Measurements from ENCODE around the gene TMEM179. TPM values are rescaled to one million over a fixed set of nuclear protein-coding genes. Genes with fewer than 3 reads are reported as not detected.

The TMEM179 gene
- total RNA-seq, 1 donor from 2014 or later = 20.2 TPM

GRCh38 chr14:104578321-104578720 lies 26.3 kb downstream of the TMEM179 start:
- no peak for DNase-seq (ENCODE audit: low read depth, low spot score)
- TF ChIP-seq CTCF (conservative IDR thresholded peaks at IDR 0.05) = no peak
- H3K4me1 Mint-ChIP-seq = peaks cover 15% of the 10 kb centered on the region
- no peaks in the 10 kb centered on the region for H3K36me3 Mint-ChIP-seq (ENCODE audit: low read depth)
- H3K9me3 Mint-ChIP-seq = no peaks in the 10 kb centered on the region
- H3K27me3 Mint-ChIP-seq (ENCODE audit: low read depth) = no peaks in the 10 kb centered on the region
- H3K27ac Mint-ChIP-seq (ENCODE audit: unreplicated experiment) = no peak overlapping the region
- H3K4me3 Mint-ChIP-seq = no peak overlapping the region

- H3K4me1 Mint-ChIP-seq = peaks cover 15% of the 10 kb centered on the region
Observed at GRCh38 chr14:104577847-104578301, 26.7 kb downstream of the TMEM179 start.

GRCh38 chr14:104577426-104577825 lies 27.1 kb downstream of the TMEM179 start:
- no peak overlapping the region for H3K27ac Mint-ChIP-seq (ENCODE audit: unreplicated experiment)
- DNase-seq (ENCODE audit: low read depth, low spot score) = no peak
- no peaks in the 10 kb centered on the region for H3K9me3 Mint-ChIP-seq
- no peak overlapping the region for H3K4me3 Mint-ChIP-seq
- no peaks in the 10 kb centered on the region for H3K27me3 Mint-ChIP-seq (ENCODE audit: low read depth)
- peaks cover 15% of the 10 kb centered on the region for H3K4me1 Mint-ChIP-seq
- TF ChIP-seq CTCF (conservative IDR thresholded peaks at IDR 0.05) = no peak
- H3K36me3 Mint-ChIP-seq (ENCODE audit: low read depth) = no peaks in the 10 kb centered on the region

More at GRCh38 chr14:104577847-104578301, 26.7 kb downstream of the TMEM179 start:
- DNase-seq (ENCODE audit: low read depth, low spot score) = no peak
- no peak overlapping the region for H3K4me3 Mint-ChIP-seq
- H3K9me3 Mint-ChIP-seq = no peaks in the 10 kb centered on the region
- H3K27me3 Mint-ChIP-seq (ENCODE audit: low read depth) = no peaks in the 10 kb centered on the region
- H3K27ac Mint-ChIP-seq (ENCODE audit: unreplicated experiment) = no peak overlapping the region
- no peak for TF ChIP-seq CTCF (conservative IDR thresholded peaks at IDR 0.05)
- H3K36me3 Mint-ChIP-seq (ENCODE audit: low read depth) = no peaks in the 10 kb centered on the region

- no peak for DNase-seq (ENCODE audit: low read depth, low spot score)
- Mint-ChIP-seq H3K27ac (ENCODE audit: unreplicated experiment) (no peak overlapping the region), H3K9me3 (no peaks in the 10 kb centered on the region), H3K4me3 (no peak overlapping the region), H3K27me3 (ENCODE audit: low read depth) (no peaks in the 10 kb centered on the region), H3K36me3 (ENCODE audit: low read depth) (no peaks in the 10 kb centered on the region), H3K4me1 (peaks cover 15% of the 10 kb centered on the region)
- TF ChIP-seq CTCF (conservative IDR thresholded peaks at IDR 0.05) = no peak
Observed at GRCh38 chr14:104576970-104577332, 27.6 kb downstream of the TMEM179 start.

- H3K4me3 Mint-ChIP-seq = no peak overlapping the region
Observed at GRCh38 chr14:104576232-104576969, 28.2 kb downstream of the TMEM179 start.

More at GRCh38 chr14:104576232-104576969, 28.2 kb downstream of the TMEM179 start:
- no peak for DNase-seq (ENCODE audit: low read depth, low spot score)
- peaks cover 15% of the 10 kb centered on the region for H3K4me1 Mint-ChIP-seq
- TF ChIP-seq CTCF (conservative IDR thresholded peaks at IDR 0.05) = no peak
- no peaks in the 10 kb centered on the region for H3K36me3 Mint-ChIP-seq (ENCODE audit: low read depth)
- H3K27ac Mint-ChIP-seq (ENCODE audit: unreplicated experiment) = no peak overlapping the region
- no peaks in the 10 kb centered on the region for H3K9me3 Mint-ChIP-seq
- H3K27me3 Mint-ChIP-seq (ENCODE audit: low read depth) = no peaks in the 10 kb centered on the region

All from neural crest cell (in vitro differentiated cells).